T-helper 17 cell (primary cell): ENCODE results near the gene TLE2. TPM values are rescaled to one million over a fixed set of nuclear protein-coding genes. Genes with fewer than 3 reads are reported as not detected.

Source experiments
- ATAC-seq: fragments of 150-1000 bp; cut with Tn5 transposase; 2 replicates; pipeline ENCODE4 v1.10.0; 2021; ENCODE audit warnings: mild to moderate bottlenecking, moderate library complexity
- DNase-seq, 3 donors: peaks; one replicate each; pipeline versions ENCODE4 v3.0.0 to v3.0.0-alpha.2; 2020 to 2021
- H3K9me3 ChIP-seq: one replicate; pipeline ENCODE4 v1.7.0; 2013; ENCODE audit warnings: low read length, mild to moderate bottlenecking; ENCODE audit not compliant: control insufficient read depth, poor library complexity, severe bottlenecking
- H3K27ac Mint-ChIP-seq: one replicate; pipeline ENCODE4 v1.8.0; 2022; ENCODE audit warnings: mild to moderate bottlenecking, moderate library complexity, mixed read lengths
- H3K27me3 Mint-ChIP-seq: one replicate; pipeline ENCODE4 v1.8.0; 2022; ENCODE audit warnings: mixed read lengths
- H3K36me3 Mint-ChIP-seq: one replicate; pipeline ENCODE4 v1.8.0; 2022; ENCODE audit warnings: low read depth, mixed read lengths
- H3K4me1 Mint-ChIP-seq: one replicate; pipeline ENCODE4 v1.8.0; 2022; ENCODE audit warnings: mild to moderate bottlenecking, mixed read lengths
- H3K4me3 Mint-ChIP-seq: one replicate; pipeline ENCODE4 v1.8.0; 2022; ENCODE audit warnings: mild to moderate bottlenecking, moderate library complexity, mixed read lengths
- total RNA-seq, 4 donors: library from RNA in 2 of 4; stranded (reverse) in 2 of 4; gene quantifications; one replicate each; pipeline ENCODE4 v1.2.3 and lab custom pipeline; 2022 to 2026

TLE2 gene
- total RNA-seq, 2 donors from 2014 or later = 9.5 to 13.1 TPM

DNA sequence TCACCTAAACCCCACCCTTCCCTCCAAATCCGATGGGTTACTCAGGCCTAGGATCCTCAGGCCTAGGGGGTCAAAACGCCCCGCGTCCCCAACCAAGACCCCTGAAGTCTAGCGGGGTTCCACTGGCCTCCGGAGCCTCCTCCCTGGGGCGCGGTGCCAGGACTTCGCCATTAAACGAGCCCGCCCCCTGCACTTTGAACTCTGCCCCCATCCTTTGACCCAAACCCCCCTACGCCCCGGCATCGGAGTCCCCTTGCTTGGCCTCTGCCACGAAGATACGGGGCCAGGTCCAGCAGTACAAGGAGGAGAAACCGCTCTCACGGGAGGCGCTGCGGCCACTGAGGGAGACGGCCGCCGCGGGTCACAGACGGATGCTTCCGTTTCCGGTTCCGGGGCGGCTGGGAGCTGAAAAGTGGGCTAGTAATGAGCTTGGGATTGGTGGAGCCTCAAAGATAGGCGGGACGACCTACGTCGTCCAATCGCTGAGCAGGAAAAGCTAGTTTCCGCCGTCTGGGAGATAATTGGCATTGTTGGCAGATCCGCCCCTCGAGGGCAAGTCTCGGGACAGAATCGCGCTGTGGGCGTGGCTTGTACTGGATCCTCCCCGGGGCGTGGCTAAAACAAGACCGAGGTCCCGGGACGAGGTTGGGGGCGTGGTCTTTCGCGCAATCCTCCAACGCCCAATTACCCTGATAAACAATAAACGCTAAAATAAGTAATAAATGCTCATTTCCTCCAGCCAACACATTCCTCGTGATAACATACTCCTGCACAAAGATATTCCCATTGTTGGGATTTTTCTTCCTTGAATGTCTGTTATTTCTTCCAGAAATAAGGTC, 78.6 kb downstream of the TLE2 start:
- H3K4me3 Mint-ChIP-seq = peak overlapping the region; percentile 96
- H3K27ac Mint-ChIP-seq = peak overlapping the region; percentile 99
- ATAC-seq (peak; percentile 96), DNase-seq (peak; percentile 99 to 100 (median 99))
- H3K4me1 Mint-ChIP-seq = peaks cover 12% of the 10 kb centered on the region
- no peaks in the 10 kb centered on the region for H3K36me3 Mint-ChIP-seq
- H3K27me3 Mint-ChIP-seq = no peaks in the 10 kb centered on the region
- no peaks in the 10 kb centered on the region for H3K9me3 ChIP-seq

DNA sequence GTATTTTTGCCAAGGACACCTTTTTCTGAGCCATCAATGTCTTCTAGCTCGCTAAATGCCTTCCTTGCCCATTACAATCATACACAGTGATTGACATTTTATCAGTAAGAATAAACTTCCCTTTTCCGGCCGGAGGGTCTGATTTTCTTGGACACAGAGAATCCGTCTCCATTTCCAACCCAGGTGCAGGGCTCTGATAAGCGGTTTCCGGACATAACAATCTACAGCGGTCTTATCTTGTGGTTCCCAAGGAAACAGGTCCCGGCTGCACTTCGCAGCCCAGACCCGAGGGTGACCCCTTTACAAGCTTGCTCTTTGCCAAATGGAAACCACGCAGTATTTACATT, 79.2 kb downstream of the TLE2 start:
- Mint-ChIP-seq H3K4me3 (peak overlapping the region; percentile 96), H3K36me3 (no peaks in the 10 kb centered on the region), H3K27ac (peak overlapping the region; percentile 99), H3K4me1 (peaks cover 16% of the 10 kb centered on the region), H3K27me3 (no peaks in the 10 kb centered on the region)
- H3K9me3 ChIP-seq = no peaks in the 10 kb centered on the region
- peak; percentile 0 for ATAC-seq
- no peak for DNase-seq

Other genes starting within 250 kb of the TLE2 start
- 10 to 100 TPM; 29.2 to 31.9 TPM for gene SGTA, start 246.0 kb downstream of the TLE2 start, total RNA-seq
- gene THOP1, start 243.8 kb downstream of the TLE2 start, total RNA-seq = 10 to 100 TPM; 24.2 to 28.1 TPM
- gene ZNF554, start 209.4 kb downstream of the TLE2 start, total RNA-seq = 1 to 10 TPM; 3.0 to 3.2 TPM
- gene ZNF555, start 187.8 kb downstream of the TLE2 start, total RNA-seq = 1 to 10 TPM; 3.0 to 3.4 TPM
- not detected for gene ZNF556, start 161.9 kb downstream of the TLE2 start, total RNA-seq
- gene ZNF57, start 128.4 kb downstream of the TLE2 start, total RNA-seq = 1 to 10 TPM; 2.0 to 2.6 TPM
- gene ZNF77, start 84.3 kb downstream of the TLE2 start, total RNA-seq = 1 to 10 TPM; 2.7 to 3.0 TPM
- gene TLE6, start 51.7 kb downstream of the TLE2 start, total RNA-seq = under 1 TPM in 1 of 2 donors, not detected in 1; 0.29 TPM
- 100 to 1,000 TPM; 869 to 906 TPM for gene TLE5, start 33.2 kb upstream of the TLE2 start, total RNA-seq
- gene GNA11, start 65.1 kb upstream of the TLE2 start, total RNA-seq = 1 to 10 TPM in 1 of 2 donors, under 1 TPM in 1; 0.85 to 1.6 TPM
- gene GNA15, start 106.8 kb upstream of the TLE2 start, total RNA-seq = 10 to 100 TPM; 28.7 to 54.1 TPM
- 10 to 100 TPM; 83.1 to 97.0 TPM for gene S1PR4, start 149.5 kb upstream of the TLE2 start, total RNA-seq
- gene NCLN, start 156.7 kb upstream of the TLE2 start, total RNA-seq = 10 to 100 TPM; 47.8 to 50.6 TPM
- gene CELF5, start 195.4 kb upstream of the TLE2 start, total RNA-seq = under 1 TPM; 0.42 to 0.57 TPM